HuH-7 (cell line): ENCODE measurements around the gene PER1.

Experiments
- DNase-seq: peaks from one replicate; pipeline ENCODE4 v3.0.0; 2011; ENCODE audit warnings: low spot score

Gene PER1

GRCh38 chr17:8141741-8142140 is 10.5 kb downstream of the PER1 start:
- no peak for DNase-seq

GRCh38 chr17:8141045-8141444 is 11.2 kb downstream of the PER1 start:
- DNase-seq = no peak

GRCh38 chr17:8140065-8141029 is 11.9 kb downstream of the PER1 start:
- no peak for DNase-seq

- DNase-seq = peak; percentile 75
These were observed 13.4 kb downstream of the PER1 start for GRCh38 chr17:8138672-8139371.

GRCh38 chr17:8138374-8138671 is 13.9 kb downstream of the PER1 start:
- DNase-seq = no peak

GRCh38 chr17:8137645-8138373 is 14.4 kb downstream of the PER1 start:
- DNase-seq = no peak

GRCh38 chr17:8133941-8134340 is 18.3 kb downstream of the PER1 start:
- no peak for DNase-seq

GRCh38 chr17:8133399-8133798 is 18.8 kb downstream of the PER1 start:
- DNase-seq = no peak

GRCh38 chr17:8131844-8132441 is 20.3 kb downstream of the PER1 start:
- DNase-seq = no peak

GRCh38 chr17:8128125-8128784 is 23.9 kb downstream of the PER1 start:
- DNase-seq = no peak

GRCh38 chr17:8126491-8127066 is 25.6 kb downstream of the PER1 start:
- peak; percentile 42 for DNase-seq

- DNase-seq = no peak
These were observed 26.2 kb downstream of the PER1 start for GRCh38 chr17:8125947-8126490.

- DNase-seq = peak; percentile 56
These were observed 26.9 kb downstream of the PER1 start for GRCh38 chr17:8125154-8125946.

GRCh38 chr17:8124350-8125153 is 27.7 kb downstream of the PER1 start:
- no peak for DNase-seq

- peak; percentile 60 for DNase-seq
These were observed 28.4 kb downstream of the PER1 start, which contains the start of gene HES7 for GRCh38 chr17:8123695-8124349. Gene HES7 (minus strand): TSS chr17:8124106. CDS start chr17:8124084, 22 bp downstream.

- no peak for DNase-seq
These were observed 29.1 kb downstream of the PER1 start for GRCh38 chr17:8122924-8123694.

- no peak for DNase-seq
These were observed 29.7 kb downstream of the PER1 start for GRCh38 chr17:8122422-8122923.
